Femur (tissue), 1 donor: ENCODE measurements around the gene THSD7A.

Source experiments
- DNase-seq: peaks from one replicate; pipeline ENCODE4 v3.0.0-alpha.2; 2017

Gene THSD7A, protein sequence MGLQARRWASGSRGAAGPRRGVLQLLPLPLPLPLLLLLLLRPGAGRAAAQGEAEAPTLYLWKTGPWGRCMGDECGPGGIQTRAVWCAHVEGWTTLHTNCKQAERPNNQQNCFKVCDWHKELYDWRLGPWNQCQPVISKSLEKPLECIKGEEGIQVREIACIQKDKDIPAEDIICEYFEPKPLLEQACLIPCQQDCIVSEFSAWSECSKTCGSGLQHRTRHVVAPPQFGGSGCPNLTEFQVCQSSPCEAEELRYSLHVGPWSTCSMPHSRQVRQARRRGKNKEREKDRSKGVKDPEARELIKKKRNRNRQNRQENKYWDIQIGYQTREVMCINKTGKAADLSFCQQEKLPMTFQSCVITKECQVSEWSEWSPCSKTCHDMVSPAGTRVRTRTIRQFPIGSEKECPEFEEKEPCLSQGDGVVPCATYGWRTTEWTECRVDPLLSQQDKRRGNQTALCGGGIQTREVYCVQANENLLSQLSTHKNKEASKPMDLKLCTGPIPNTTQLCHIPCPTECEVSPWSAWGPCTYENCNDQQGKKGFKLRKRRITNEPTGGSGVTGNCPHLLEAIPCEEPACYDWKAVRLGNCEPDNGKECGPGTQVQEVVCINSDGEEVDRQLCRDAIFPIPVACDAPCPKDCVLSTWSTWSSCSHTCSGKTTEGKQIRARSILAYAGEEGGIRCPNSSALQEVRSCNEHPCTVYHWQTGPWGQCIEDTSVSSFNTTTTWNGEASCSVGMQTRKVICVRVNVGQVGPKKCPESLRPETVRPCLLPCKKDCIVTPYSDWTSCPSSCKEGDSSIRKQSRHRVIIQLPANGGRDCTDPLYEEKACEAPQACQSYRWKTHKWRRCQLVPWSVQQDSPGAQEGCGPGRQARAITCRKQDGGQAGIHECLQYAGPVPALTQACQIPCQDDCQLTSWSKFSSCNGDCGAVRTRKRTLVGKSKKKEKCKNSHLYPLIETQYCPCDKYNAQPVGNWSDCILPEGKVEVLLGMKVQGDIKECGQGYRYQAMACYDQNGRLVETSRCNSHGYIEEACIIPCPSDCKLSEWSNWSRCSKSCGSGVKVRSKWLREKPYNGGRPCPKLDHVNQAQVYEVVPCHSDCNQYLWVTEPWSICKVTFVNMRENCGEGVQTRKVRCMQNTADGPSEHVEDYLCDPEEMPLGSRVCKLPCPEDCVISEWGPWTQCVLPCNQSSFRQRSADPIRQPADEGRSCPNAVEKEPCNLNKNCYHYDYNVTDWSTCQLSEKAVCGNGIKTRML (N-terminal part only)

GRCh38 chr7:11831736-11832495, at the start of gene THSD7A:
TSS of gene THSD7A (minus strand) at chr7:11832198. CDS start at chr7:11831946, 252 bp downstream.
- peak; percentile 65 for DNase-seq

DNA sequence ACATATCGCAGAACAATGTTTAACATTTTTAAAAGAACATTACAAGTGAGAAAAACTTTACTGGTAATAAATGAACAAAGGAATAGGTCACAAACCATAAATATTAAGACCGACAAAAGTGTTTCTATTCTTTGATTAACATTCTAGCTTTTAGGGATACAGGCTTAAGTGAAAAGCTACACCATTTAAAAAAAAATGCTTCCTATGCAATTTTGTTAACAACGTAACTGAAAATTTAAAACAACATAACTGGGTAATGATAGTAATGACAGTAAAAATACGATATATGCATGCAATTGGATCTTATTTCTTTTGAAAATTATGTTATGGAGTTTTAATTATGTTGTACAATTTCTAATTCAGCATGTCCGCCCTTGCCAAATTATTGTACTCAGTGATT, 49.7 kb upstream of the THSD7A start:
- no peak for DNase-seq

GRCh38 chr7:11875635-11876034, 43.6 kb upstream of the THSD7A start:
- no peak for DNase-seq

DNA sequence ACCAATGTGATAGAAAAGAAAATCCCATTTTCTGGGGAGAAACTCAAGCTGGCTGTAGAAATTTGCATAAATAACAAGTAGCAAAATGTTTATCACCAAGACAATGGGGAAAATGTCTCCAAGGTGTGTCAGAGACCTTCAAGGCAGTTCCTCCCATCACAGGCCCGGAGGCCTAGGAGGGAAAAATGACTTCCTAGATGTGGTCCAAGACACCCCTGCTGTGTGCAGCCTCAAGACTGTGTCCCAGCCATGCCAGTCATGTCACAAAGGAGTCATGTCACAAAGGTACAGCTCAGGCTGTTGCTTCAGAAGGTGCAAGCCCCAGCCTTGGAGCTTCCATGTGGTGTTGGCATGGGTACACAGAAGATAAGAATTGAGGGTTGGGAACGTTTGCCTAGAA, 33.7 kb upstream of the THSD7A start:
- no peak for DNase-seq

DNA sequence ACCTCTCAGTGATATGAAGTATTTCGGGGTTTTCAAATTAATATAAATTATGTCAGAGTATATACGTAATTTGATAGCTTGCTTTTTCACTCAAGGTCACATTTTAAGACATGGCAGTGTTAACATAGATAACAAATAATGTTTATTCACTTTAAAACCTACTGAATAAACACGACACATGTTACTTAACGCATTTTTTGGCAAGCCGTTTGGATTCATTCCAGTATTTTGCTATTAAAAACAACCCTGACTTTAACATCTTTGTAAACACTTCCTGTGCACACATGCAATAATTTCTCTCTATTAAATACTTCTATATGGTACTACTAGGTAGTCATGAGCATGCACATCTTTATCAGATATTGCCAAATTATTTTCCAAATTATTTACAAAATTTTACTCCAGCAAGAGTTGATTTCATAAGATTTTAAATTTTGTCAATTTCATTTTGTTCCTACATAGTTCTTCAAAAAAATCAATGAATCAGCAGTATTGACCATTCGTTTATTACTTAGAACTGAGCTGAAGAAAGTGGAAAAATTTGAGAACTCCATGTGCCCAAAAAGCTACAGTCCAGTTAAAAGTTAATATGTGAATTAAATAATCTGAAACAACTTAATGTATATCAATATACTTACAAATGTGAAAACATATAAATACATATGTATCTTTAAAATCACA, 26.8 kb upstream of the THSD7A start:
- no peak for DNase-seq

GRCh38 chr7:11858026-11858425, 26.0 kb upstream of the THSD7A start:
- no peak for DNase-seq

- DNase-seq = no peak
These were observed 16.3 kb upstream of the THSD7A start for GRCh38 chr7:11848251-11848650.

- no peak for DNase-seq
These were observed 15.3 kb upstream of the THSD7A start for GRCh38 chr7:11847336-11847735.

DNA sequence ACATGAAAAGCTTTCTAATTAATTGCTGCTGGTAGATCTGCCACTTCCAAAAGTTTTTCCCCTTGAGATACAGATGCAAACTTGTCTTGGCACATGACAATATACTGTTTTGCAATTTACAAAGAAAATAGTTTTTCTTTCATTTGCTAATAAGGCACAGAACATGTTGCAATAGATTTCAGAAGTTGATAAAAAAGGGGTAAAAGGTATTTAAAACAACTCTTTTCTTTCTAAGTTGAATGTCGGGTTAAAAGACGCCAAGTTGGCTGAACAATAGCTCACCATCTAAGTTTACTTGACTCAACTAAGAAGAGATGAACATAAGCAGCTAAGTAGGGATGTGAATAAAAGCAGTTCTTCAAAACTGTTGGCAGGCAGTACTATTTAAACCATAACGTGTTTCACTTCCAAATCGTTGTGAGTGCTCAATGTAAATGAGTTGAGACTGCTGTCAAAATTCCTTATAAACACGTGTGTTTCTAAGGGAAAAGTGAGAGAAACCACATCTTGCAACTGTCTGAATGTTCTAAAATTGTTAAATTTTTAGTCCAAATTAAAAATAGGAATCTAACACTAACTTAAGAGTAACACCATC, 14.5 kb upstream of the THSD7A start:
- no peak for DNase-seq

DNA sequence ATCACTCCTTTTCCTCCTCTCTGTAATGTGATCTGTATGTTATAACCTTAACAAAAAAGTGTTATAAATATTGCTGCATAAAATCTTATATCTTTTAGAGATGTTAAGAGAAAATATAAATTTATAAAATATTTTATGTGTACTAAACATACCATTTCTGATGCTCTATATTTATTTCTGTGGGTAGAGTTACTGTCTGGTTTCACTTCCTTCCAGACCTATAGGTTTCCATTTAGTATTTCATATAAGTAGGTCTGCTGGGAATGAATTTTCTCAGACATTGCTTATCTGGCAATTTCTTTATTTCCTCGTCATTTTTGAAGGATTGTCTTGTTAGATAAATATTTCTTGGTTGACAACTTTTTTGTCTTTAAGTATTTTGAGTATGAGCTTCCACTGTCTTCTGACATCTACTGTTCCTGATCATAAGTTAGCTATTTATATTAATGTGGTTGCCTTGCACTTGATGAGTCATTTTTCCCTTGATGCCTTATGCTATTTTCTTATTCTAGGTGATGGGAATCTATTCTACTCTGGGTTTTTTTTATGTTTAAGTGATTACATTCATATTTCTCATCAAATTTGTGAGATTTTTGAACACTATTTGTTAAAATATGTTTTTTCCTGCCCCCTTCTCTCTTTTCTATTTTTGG, 11.2 kb upstream of the THSD7A start:
- no peak for DNase-seq

- DNase-seq = no peak
These were observed 9.7 kb upstream of the THSD7A start for GRCh38 chr7:11841657-11842056.

GRCh38 chr7:11835260-11835659, 3.3 kb upstream of the THSD7A start:
- no peak for DNase-seq

GRCh38 chr7:11833431-11833830, 1.4 kb upstream of the THSD7A start:
- no peak for DNase-seq

GRCh38 chr7:11831156-11831735, 752 bp downstream of the THSD7A start:
- no peak for DNase-seq

DNA sequence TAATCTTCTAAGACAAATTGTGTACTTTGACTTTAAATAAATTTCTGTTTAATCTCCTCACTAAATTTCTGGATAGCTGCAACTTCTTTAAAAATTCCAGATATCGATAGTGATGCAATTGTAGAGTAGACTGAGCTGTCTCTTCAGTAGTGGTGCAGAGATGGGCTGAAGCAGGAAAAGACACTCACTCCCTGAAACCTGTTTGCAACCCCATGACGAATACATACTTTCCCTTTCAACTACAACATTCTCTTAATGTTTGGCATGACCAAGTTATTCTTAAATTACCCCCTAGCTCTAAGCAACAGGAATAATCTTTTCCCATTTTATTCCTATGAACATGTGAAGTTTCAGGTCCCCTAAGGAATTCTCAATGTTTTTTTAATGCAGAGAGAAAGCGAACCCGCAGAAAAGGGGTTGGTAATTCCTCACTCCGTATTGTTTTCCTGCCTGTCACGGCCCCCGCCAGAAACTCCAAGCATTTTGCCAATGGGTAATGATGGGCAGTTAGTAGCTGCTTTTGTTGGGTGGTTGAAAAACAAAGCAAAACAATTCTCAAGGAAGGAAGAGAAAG, 1.3 kb downstream of the THSD7A start:
- no peak for DNase-seq

GRCh38 chr7:11829954-11830353, 2.0 kb downstream of the THSD7A start:
- DNase-seq = no peak

GRCh38 chr7:11819947-11820346, 12.1 kb downstream of the THSD7A start:
- no peak for DNase-seq

DNA sequence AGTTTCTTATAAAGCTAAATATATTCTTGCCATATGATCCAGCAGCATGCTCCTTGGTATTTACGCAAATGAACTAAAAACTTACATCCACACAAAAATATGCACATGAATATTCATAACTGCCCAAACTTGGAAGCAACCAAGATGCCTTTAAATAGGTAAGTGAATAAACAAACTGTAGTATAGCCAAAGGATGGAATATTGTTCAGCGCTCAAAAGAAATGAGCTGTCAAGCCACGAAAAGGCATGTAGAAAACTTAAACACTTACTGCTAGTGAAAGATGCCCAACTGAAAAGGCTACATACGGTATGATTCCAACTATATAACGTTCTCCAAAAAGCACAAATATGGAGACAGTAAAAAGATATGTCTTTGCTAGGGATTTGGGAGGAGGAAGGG, 12.7 kb downstream of the THSD7A start:
- no peak for DNase-seq

DNA sequence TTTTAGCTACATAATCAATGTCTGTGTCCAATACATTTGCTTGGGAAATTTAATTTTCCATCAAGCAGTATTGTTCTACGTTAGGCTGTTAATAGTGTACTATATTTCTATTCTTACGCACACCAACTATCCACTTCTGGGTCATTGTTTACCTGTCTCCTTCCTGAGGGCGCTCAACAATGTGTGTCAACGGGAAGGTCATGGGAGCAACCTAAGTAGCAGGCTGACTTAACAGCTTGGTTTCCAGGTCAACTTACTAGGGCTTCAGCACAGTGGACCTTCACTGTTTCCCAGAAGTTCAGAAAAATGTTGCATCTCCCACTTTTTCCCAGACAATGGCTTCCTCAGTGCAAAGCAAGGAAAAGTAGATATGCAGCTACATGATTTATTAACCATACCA, 13.7 kb downstream of the THSD7A start:
- DNase-seq = no peak

DNA sequence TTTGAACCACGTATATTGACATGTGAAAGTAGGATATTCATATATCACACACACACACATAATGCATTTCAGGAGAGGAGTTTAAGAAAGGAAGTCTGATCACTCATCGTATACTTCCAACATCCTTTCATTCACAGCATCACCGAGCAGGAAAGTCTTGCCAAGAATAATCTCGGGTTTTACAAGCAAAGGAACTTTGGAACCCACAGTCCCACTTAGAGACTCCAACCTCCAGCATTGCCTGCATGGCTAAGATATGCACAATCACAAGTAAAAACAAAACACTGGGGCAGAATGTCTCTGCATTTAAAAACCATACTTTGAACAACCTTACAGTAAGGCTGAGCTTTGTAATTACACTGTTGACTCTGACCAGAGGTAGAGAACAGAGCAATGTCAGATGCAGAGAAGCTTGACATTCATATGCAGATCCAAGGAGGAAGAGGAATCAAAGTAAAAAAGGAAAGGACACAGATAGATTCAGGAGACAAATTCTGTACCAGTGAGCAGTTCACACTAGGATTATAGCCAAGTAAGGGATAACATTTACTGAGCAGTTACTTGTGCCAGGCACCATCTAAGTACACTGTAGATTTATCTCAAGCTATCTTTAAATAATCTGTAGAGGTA, 14.8 kb downstream of the THSD7A start:
- DNase-seq = no peak
